Stomach (tissue), 4 donors: ENCODE results near the gene SLC25A52.

Source experiments
- CTCF ChIP-seq, 7 experiments: fragments of 450-650 bp in 4 of 7; fragments of 200-600 bp in 3 of 7; sonication (generic) in 3 of 7; IDR thresholded peaks; one replicate each; pipeline ENCODE4 v1.5.1; 2016 to 2019; ENCODE audit warnings: antibody characterized with exemption in 7 of 7, control low read depth in 2 of 7, mild to moderate bottlenecking in 1 of 7
- POLR2AphosphoS5 ChIP-seq, 3 donors: sonication (generic); formaldehyde crosslinking; IDR thresholded peaks; one replicate each; pipeline ENCODE4 v1.6.1; 2016; ENCODE audit warnings: antibody characterized with exemption in 3 of 3

- no peak for TF ChIP-seq CTCF (IDR thresholded peaks at IDR 0.05)
- TF ChIP-seq POLR2AphosphoS5 (IDR thresholded peaks at IDR 0.05) = no peak
Observed at GRCh38 chr18:31760695-31761094, at the start of gene SLC25A52.
